GM23338 (cell line): Measurements from ENCODE around the gene ENPP7. TPM values are rescaled to one million over a fixed set of nuclear protein-coding genes. Genes with fewer than 3 reads are reported as not detected.

Experiments used
- ATAC-seq: fragments of 200-7000 bp; cut with Tn5 transposase; 3 replicates; pipeline ENCODE4 v1.9.1; 2020
- DNase-seq: peaks from one replicate; pipeline ENCODE4 v3.0.0-alpha.2; 2015; ENCODE audit warnings: low spot score
- H2AFZ ChIP-seq: fragments of 200-600 bp; sonication (generic); 2 replicates; pipeline ENCODE4 v1.8.0; 2016; ENCODE audit warnings: antibody characterized with exemption, mild to moderate bottlenecking, moderate library complexity
- H3F3A ChIP-seq: fragments of 200-600 bp; sonication (generic); replicated peaks from 2 replicates; pipeline ENCODE4 v1.8.0; 2017; ENCODE audit warnings: antibody characterized with exemption, mixed run types, low read depth
- H3K27ac ChIP-seq: fragments of 200-600 bp; sonication (generic); 2 replicates; pipeline ENCODE4 v1.6.1; 2016; ENCODE audit warnings: low read depth
- H3K27me3 ChIP-seq: fragments of 200-600 bp; sonication (generic); 2 replicates; pipeline ENCODE4 v1.8.0; 2016; ENCODE audit warnings: mild to moderate bottlenecking, mixed run types, moderate library complexity; ENCODE audit not compliant: insufficient read depth
- H3K36me3 ChIP-seq: fragments of 200-600 bp; sonication (generic); 2 replicates; pipeline ENCODE4 v1.8.0; 2016; ENCODE audit warnings: mild to moderate bottlenecking; ENCODE audit not compliant: insufficient read depth
- H3K4me1 ChIP-seq: fragments of 200-600 bp; sonication (generic); 2 replicates; pipeline ENCODE4 v1.8.0; 2016; ENCODE audit warnings: mild to moderate bottlenecking, moderate library complexity; ENCODE audit not compliant: insufficient read depth
- H3K4me2 ChIP-seq: fragments of 200-600 bp; sonication (generic); 2 replicates; pipeline ENCODE4 v1.7.1; 2017; ENCODE audit warnings: mixed run types
- H3K4me3 ChIP-seq: fragments of 200-600 bp; sonication (generic); 2 replicates; pipeline ENCODE4 v1.6.1; 2016; ENCODE audit warnings: mixed run types
- H3K79me2 ChIP-seq: fragments of 200-600 bp; sonication (generic); replicated peaks from 2 replicates; pipeline ENCODE4 v1.8.0; 2017; ENCODE audit warnings: mild to moderate bottlenecking; ENCODE audit not compliant: insufficient read depth
- H3K9me2 ChIP-seq: fragments of 200-600 bp; sonication (generic); 2 replicates; pipeline ENCODE4 v1.8.0; 2017; ENCODE audit not compliant: insufficient read depth
- H4K20me1 ChIP-seq: fragments of 200-600 bp; sonication (generic); replicated peaks from 2 replicates; pipeline ENCODE4 v1.8.0; 2017; ENCODE audit warnings: mild to moderate bottlenecking; ENCODE audit not compliant: insufficient read depth
- H3K27ac Mint-ChIP-seq: 2 replicates; pipeline ENCODE4 v1.8.0; 2020; ENCODE audit warnings: inconsistent platforms, mild to moderate bottlenecking, moderate library complexity, mixed read lengths
- H3K27me3 Mint-ChIP-seq: 3 replicates; pipeline ENCODE4 v1.8.0; 2022; ENCODE audit warnings: low read depth, mild to moderate bottlenecking, moderate library complexity, mixed read lengths, inconsistent platforms; ENCODE audit not compliant: insufficient read depth, poor library complexity
- H3K36me3 Mint-ChIP-seq: 3 replicates; pipeline ENCODE4 v1.8.0; 2021; ENCODE audit warnings: low read depth, mild to moderate bottlenecking, inconsistent platforms, moderate library complexity, mixed read lengths
- H3K4me1 Mint-ChIP-seq: 3 replicates; pipeline ENCODE4 v1.8.0; 2020; ENCODE audit warnings: mild to moderate bottlenecking, inconsistent platforms, mixed read lengths
- H3K4me3 Mint-ChIP-seq: 3 replicates; pipeline ENCODE4 v1.8.0; 2021; ENCODE audit warnings: moderate library complexity, mild to moderate bottlenecking, inconsistent platforms, mixed read lengths
- H3K9me3 Mint-ChIP-seq: 3 replicates; pipeline ENCODE4 v1.8.0; 2020; ENCODE audit warnings: moderate library complexity, mild to moderate bottlenecking, inconsistent platforms, mixed read lengths
- CREB1 ChIP-seq: fragments of 250-450 bp; sonication (Bioruptor Pico); IDR thresholded peaks from 2 replicates; pipeline ENCODE4 v1.5.0; 2020; ENCODE audit warnings: low read depth, mild to moderate bottlenecking, moderate library complexity
- CTCF ChIP-seq, 2 experiments: fragments of 200-600 bp in 1 of 2; sonication (generic) in 1 of 2; conservative IDR thresholded peaks; 2 replicates each; pipeline versions ENCODE4 v1.5.1 to v1.6.1; 2016 to 2017; ENCODE audit warnings: antibody characterized with exemption in 2 of 2, low read depth in 2 of 2, mild to moderate bottlenecking in 2 of 2, moderate library complexity in 1 of 2
- ETS1 ChIP-seq: IDR thresholded peaks from 2 replicates; pipeline ENCODE4 v1.6.1; 2016; ENCODE audit warnings: antibody characterized with exemption
- EZH2phosphoT487 ChIP-seq: fragments of 200-600 bp; sonication (generic); IDR thresholded peaks from one replicate; pipeline ENCODE4 v1.8.1; 2018; ENCODE audit warnings: antibody characterized with exemption; ENCODE audit not compliant: unreplicated experiment
- POLR2AphosphoS5 ChIP-seq: IDR thresholded peaks from 2 replicates; pipeline ENCODE4 v1.6.1; 2016; ENCODE audit warnings: antibody characterized with exemption, low read depth
- STAT1 ChIP-seq: IDR thresholded peaks from one replicate; pipeline ENCODE4 v1.6.1; 2016; ENCODE audit warnings: antibody characterized with exemption; ENCODE audit not compliant: unreplicated experiment
- ZNF114 ChIP-seq: fragments of 250-450 bp; sonication (Bioruptor Pico); IDR thresholded peaks from 2 replicates; pipeline ENCODE4 v1.5.0; 2020; ENCODE audit warnings: mild to moderate bottlenecking, moderate library complexity
- ZNF331 ChIP-seq: fragments of 250-450 bp; sonication (Bioruptor Pico); IDR thresholded peaks from 2 replicates; pipeline ENCODE4 v1.5.0; 2020; ENCODE audit warnings: low read depth, mild to moderate bottlenecking, moderate library complexity
- polyA plus RNA-seq: library from polyadenylated mRNA; unstranded; fragments of >200 nt; fragmentation: Nextera tagmentation; extraction: Ambion mirVana; gene quantifications from 2 replicates; pipeline ENCODE4 v1.2.1, GENCODE V29; 2016
- total RNA-seq: library from RNA; depleted of rRNA; stranded (reverse); fragments of >200 nt; shearing (Covaris generic); gene quantifications from 2 replicates; pipeline ENCODE4 v1.2.3, GENCODE V29; 2014

The ENPP7 gene
- total and polyA plus RNA-seq, 2 experiments from 2014 or later = not detected

GRCh38 chr17:79786930-79787643 lies 56.3 kb downstream of the ENPP7 start:
- Histone ChIP-seq H3K27me3 (peaks cover 54% of the 10 kb centered on the region), H4K20me1 (peaks cover 27% of the 10 kb centered on the region), H3K27ac (no peak overlapping the region), H3F3A (peaks cover 34% of the 10 kb centered on the region), H3K4me2 (0 out of 2 replicates have a peak overlapping the region, but pooled peaks have one; percentile 12), H3K9me2 (no peaks in the 10 kb centered on the region), H2AFZ (no peak overlapping the region), H3K36me3 (no peaks in the 10 kb centered on the region; the same call in 1 of the 2 replicates), H3K4me3 (no peak overlapping the region), H3K79me2 (no peaks in the 10 kb centered on the region), H3K4me1 (peaks cover 31% of the 10 kb centered on the region)
- H3K27ac Mint-ChIP-seq = no peak overlapping the region
- H3K27me3 Mint-ChIP-seq = peaks cover 81% of the 10 kb centered on the region
- peaks cover 37% of the 10 kb centered on the region for H3K36me3 Mint-ChIP-seq
- DNase-seq (no peak), ATAC-seq (no peak)
- peak; percentile 51 for TF ChIP-seq POLR2AphosphoS5
- TF ChIP-seq ZNF331 = no peak
- no peak for TF ChIP-seq ZNF114 (CRISPR knock-in tag)
- no peaks in the 10 kb centered on the region for H3K9me3 Mint-ChIP-seq
- H3K4me1 Mint-ChIP-seq = peaks cover 48% of the 10 kb centered on the region
- H3K4me3 Mint-ChIP-seq = no peak overlapping the region

GRCh38 chr17:79788455-79788854 lies 57.7 kb downstream of the ENPP7 start:
- Mint-ChIP-seq H3K27ac (no peak overlapping the region), H3K36me3 (peaks cover 24% of the 10 kb centered on the region), H3K27me3 (peaks cover 83% of the 10 kb centered on the region), H3K9me3 (no peaks in the 10 kb centered on the region), H3K4me3 (peak overlapping the region; percentile 63; the same call in 2 of the 3 replicates), H3K4me1 (peaks cover 49% of the 10 kb centered on the region)
- Histone ChIP-seq H3K9me2 (no peaks in the 10 kb centered on the region), H3K4me2 (peak overlapping the region; percentile 88), H4K20me1 (peaks cover 26% of the 10 kb centered on the region), H3K36me3 (no peaks in the 10 kb centered on the region; the same call in 1 of the 2 replicates), H3K27ac (no peak overlapping the region), H3F3A (peaks cover 34% of the 10 kb centered on the region), H3K4me1 (peaks cover 33% of the 10 kb centered on the region), H3K27me3 (peaks cover 67% of the 10 kb centered on the region), H3K4me3 (no peak overlapping the region), H3K79me2 (no peaks in the 10 kb centered on the region), H2AFZ (no peak overlapping the region)
- no peak for TF ChIP-seq CTCF (conservative IDR thresholded peaks at IDR 0.05; ENCODE audit: low read depth in 2 of 2)
- no peak for TF ChIP-seq CREB1 (CRISPR knock-in tag)
- no peak for TF ChIP-seq ETS1
- no peak for TF ChIP-seq ZNF331
- TF ChIP-seq EZH2phosphoT487 = no peak
- no peak for TF ChIP-seq STAT1
- ATAC-seq = no peak
- no peak for DNase-seq
